ENCODE data around the gene PIP4K2A.

Gene PIP4K2A

DNA sequence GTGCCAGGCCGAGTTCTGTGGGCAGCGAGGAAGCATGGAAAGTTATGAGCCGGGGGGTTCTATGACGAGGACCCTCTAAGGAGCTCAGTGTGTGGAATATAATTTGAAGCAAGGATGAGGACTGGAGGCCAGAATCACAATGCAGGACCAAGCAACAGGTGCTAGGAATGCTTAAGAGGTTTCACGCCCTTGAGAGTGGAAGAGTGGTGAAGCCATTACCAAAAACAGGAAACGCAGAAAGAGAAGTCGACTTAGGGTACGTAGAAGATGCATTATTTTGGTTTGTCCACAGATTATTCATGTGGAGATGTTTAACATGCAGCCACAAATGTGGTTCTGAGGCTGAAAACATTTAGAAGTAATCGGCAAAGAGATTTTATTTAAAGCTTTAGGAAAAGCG is 78.7 kb downstream of the PIP4K2A start:
- Histone ChIP-seq H2BK12ac (ENCODE audit: low read length) (peak overlapping the region; percentile 24), H3K79me2 (ENCODE audit: control insufficient read depth, insufficient read depth, low read length, poor library complexity) (peaks cover 10% of the 10 kb centered on the region), H4K91ac (ENCODE audit: low read depth, low read length) (no peak overlapping the region), H2AK5ac (ENCODE audit: low read length) (peak overlapping the region; percentile 38), H3K4me2 (ENCODE audit: low read length) (no peak overlapping the region), H3K4ac (ENCODE audit: low read depth, low read length) (peak overlapping the region; percentile 27), H3K27ac (ENCODE audit: low read depth, low read length) (no peak overlapping the region), H3K4me3 (ENCODE audit: low read depth, low read length) (no peak overlapping the region), H4K12ac (ENCODE audit: low read depth, low read length) (no peak overlapping the region), H3K23ac (ENCODE audit: low read length) (no peak overlapping the region), H2AFZ (ENCODE audit: insufficient read depth, low read length, poor library complexity) (no peak overlapping the region), H3K14ac (ENCODE audit: low read length) (no peak overlapping the region), H3K4me1 (ENCODE audit: control insufficient read depth in 1 of 2, insufficient read depth in 2 of 2, low read length in 2 of 2) (peaks cover 14 to 17% of the 10 kb centered on the region in 2 experiments), H3K9me3 (ENCODE audit: insufficient read depth, low read depth, low read length) (no peaks in the 10 kb centered on the region), H3K27me3 (ENCODE audit: insufficient read depth, low read length) (no peaks in the 10 kb centered on the region), H3K9ac (ENCODE audit: low read length) (no peak overlapping the region), H4K8ac (ENCODE audit: low read depth, low read length) (peak overlapping the region; percentile 12), H2BK120ac (ENCODE audit: insufficient read depth, low read length, poor library complexity) (no peak overlapping the region), H2BK5ac (ENCODE audit: low read depth, low read length, poor library complexity) (no peak overlapping the region), H3K79me1 (ENCODE audit: low read length) (peaks cover 10% of the 10 kb centered on the region), H3K18ac (ENCODE audit: low read length) (no peak overlapping the region), H3K36me3 (ENCODE audit: control insufficient read depth in 1 of 2, insufficient read depth in 2 of 2, low read length in 2 of 2) (peaks cover 2% of the 10 kb centered on the region in 2 experiments)
- DNase-seq, result no peak
- no CpG with 5 or more reads among the region's 10 CpGs for WGBS (ENCODE audit: extremely low coverage, insufficient coverage, insufficient read length)

- WGBS (ENCODE audit: extremely low coverage, insufficient coverage, insufficient read length), result no CpG with 5 or more reads among the region's 4 CpGs
- H2AFZ ChIP-seq (ENCODE audit: insufficient read depth, low read length, poor library complexity), result no peak overlapping the region
- peaks cover 14 to 17% of the 10 kb centered on the region in 2 experiments for H3K4me1 ChIP-seq (ENCODE audit: control insufficient read depth in 1 of 2, insufficient read depth in 2 of 2, low read length in 2 of 2)
- H2BK5ac ChIP-seq (ENCODE audit: low read depth, low read length, poor library complexity), result no peak overlapping the region
- H3K27ac ChIP-seq (ENCODE audit: low read depth, low read length), result no peak overlapping the region
- H3K79me2 ChIP-seq (ENCODE audit: control insufficient read depth, insufficient read depth, low read length, poor library complexity), result peaks cover 12% of the 10 kb centered on the region
- no peaks in the 10 kb centered on the region for H3K27me3 ChIP-seq (ENCODE audit: insufficient read depth, low read length)
- H3K9ac ChIP-seq (ENCODE audit: low read length), result no peak overlapping the region
- no peak overlapping the region for H3K4me3 ChIP-seq (ENCODE audit: low read depth, low read length)
- peaks cover 12% of the 10 kb centered on the region for H3K79me1 ChIP-seq (ENCODE audit: low read length)
- DNase-seq, result no peak
- H4K8ac ChIP-seq (ENCODE audit: low read depth, low read length), result no peak overlapping the region
- no peak overlapping the region for H3K4me2 ChIP-seq (ENCODE audit: low read length)
- no peak overlapping the region for H2BK120ac ChIP-seq (ENCODE audit: insufficient read depth, low read length, poor library complexity)
- H2AK5ac ChIP-seq (ENCODE audit: low read length), result no peak overlapping the region
- no peak overlapping the region for H4K12ac ChIP-seq (ENCODE audit: low read depth, low read length)
- no peak overlapping the region for H3K18ac ChIP-seq (ENCODE audit: low read length)
- H3K23ac ChIP-seq (ENCODE audit: low read length), result no peak overlapping the region
- H3K9me3 ChIP-seq (ENCODE audit: insufficient read depth, low read depth, low read length), result no peaks in the 10 kb centered on the region
- no peak overlapping the region for H4K91ac ChIP-seq (ENCODE audit: low read depth, low read length)
- H2BK12ac ChIP-seq (ENCODE audit: low read length), result no peak overlapping the region
- H3K4ac ChIP-seq (ENCODE audit: low read depth, low read length), result no peak overlapping the region
- no peak overlapping the region for H3K14ac ChIP-seq (ENCODE audit: low read length)
- peaks cover 2% of the 10 kb centered on the region in 2 experiments for H3K36me3 ChIP-seq (ENCODE audit: control insufficient read depth in 1 of 2, insufficient read depth in 2 of 2, low read length in 2 of 2)
Observed at GRCh38 chr10:22634606-22635459, 79.5 kb downstream of the PIP4K2A start.

GRCh38 chr10:22634093-22634492 is 80.3 kb downstream of the PIP4K2A start:
- H3K9me3 ChIP-seq (ENCODE audit: insufficient read depth, low read depth, low read length), result no peaks in the 10 kb centered on the region
- no peak overlapping the region for H3K9ac ChIP-seq (ENCODE audit: low read length)
- no peak overlapping the region for H3K27ac ChIP-seq (ENCODE audit: low read depth, low read length)
- H2BK120ac ChIP-seq (ENCODE audit: insufficient read depth, low read length, poor library complexity), result no peak overlapping the region
- peaks cover 12% of the 10 kb centered on the region for H3K79me2 ChIP-seq (ENCODE audit: control insufficient read depth, insufficient read depth, low read length, poor library complexity)
- no peak overlapping the region for H3K4me3 ChIP-seq (ENCODE audit: low read depth, low read length)
- no peak overlapping the region for H2AFZ ChIP-seq (ENCODE audit: insufficient read depth, low read length, poor library complexity)
- no peak overlapping the region for H4K8ac ChIP-seq (ENCODE audit: low read depth, low read length)
- H2AK5ac ChIP-seq (ENCODE audit: low read length), result no peak overlapping the region
- H3K4me2 ChIP-seq (ENCODE audit: low read length), result no peak overlapping the region
- DNase-seq, result no peak
- H2BK12ac ChIP-seq (ENCODE audit: low read length), result no peak overlapping the region
- no peak overlapping the region for H3K18ac ChIP-seq (ENCODE audit: low read length)
- no peak overlapping the region for H4K91ac ChIP-seq (ENCODE audit: low read depth, low read length)
- H3K4me1 ChIP-seq (ENCODE audit: control insufficient read depth in 1 of 2, insufficient read depth in 2 of 2, low read length in 2 of 2), result peaks cover 14 to 17% of the 10 kb centered on the region in 2 experiments
- peaks cover 2% of the 10 kb centered on the region in 2 experiments for H3K36me3 ChIP-seq (ENCODE audit: control insufficient read depth in 1 of 2, insufficient read depth in 2 of 2, low read length in 2 of 2)
- no peak overlapping the region for H3K14ac ChIP-seq (ENCODE audit: low read length)
- no peak overlapping the region for H3K4ac ChIP-seq (ENCODE audit: low read depth, low read length)
- no peaks in the 10 kb centered on the region for H3K27me3 ChIP-seq (ENCODE audit: insufficient read depth, low read length)
- no peak overlapping the region for H2BK5ac ChIP-seq (ENCODE audit: low read depth, low read length, poor library complexity)
- H3K79me1 ChIP-seq (ENCODE audit: low read length), result peaks cover 12% of the 10 kb centered on the region
- no peak overlapping the region for H3K23ac ChIP-seq (ENCODE audit: low read length)
- H4K12ac ChIP-seq (ENCODE audit: low read depth, low read length), result no peak overlapping the region
- WGBS (ENCODE audit: extremely low coverage, insufficient coverage, insufficient read length), result no CpG with 5 or more reads among the region's 5 CpGs

DNA sequence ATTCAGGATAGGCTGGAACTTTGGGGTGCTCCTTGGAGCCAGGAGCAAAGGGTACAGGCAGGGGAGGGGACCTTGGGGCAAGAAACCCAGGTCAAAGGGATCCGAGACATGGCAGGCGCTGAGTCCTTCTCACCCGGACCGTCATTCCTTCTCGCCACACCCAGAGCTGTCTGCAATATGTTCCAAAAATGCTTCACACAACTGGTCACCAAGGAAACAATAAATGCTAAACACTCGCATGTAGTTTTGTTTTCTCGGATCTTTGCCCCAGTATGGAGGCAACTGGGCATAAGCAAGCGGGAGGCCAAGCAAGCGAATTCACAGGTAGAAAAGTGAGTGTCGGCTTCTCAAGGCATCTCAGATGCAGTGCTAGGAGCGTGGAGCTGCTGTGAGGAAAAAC is 80.8 kb downstream of the PIP4K2A start:
- no peak overlapping the region for H3K4ac ChIP-seq (ENCODE audit: low read depth, low read length)
- H3K4me2 ChIP-seq (ENCODE audit: low read length), result no peak overlapping the region
- H2AK5ac ChIP-seq (ENCODE audit: low read length), result peak overlapping the region; percentile 23
- H3K27me3 ChIP-seq (ENCODE audit: insufficient read depth, low read length), result no peaks in the 10 kb centered on the region
- no peak overlapping the region for H3K4me3 ChIP-seq (ENCODE audit: low read depth, low read length)
- no CpG with 5 or more reads among the region's 11 CpGs for WGBS (ENCODE audit: extremely low coverage, insufficient coverage, insufficient read length)
- peaks cover 14 to 18% of the 10 kb centered on the region in 2 experiments for H3K4me1 ChIP-seq (ENCODE audit: control insufficient read depth in 1 of 2, insufficient read depth in 2 of 2, low read length in 2 of 2)
- H3K9ac ChIP-seq (ENCODE audit: low read length), result no peak overlapping the region
- H3K79me2 ChIP-seq (ENCODE audit: control insufficient read depth, insufficient read depth, low read length, poor library complexity), result peaks cover 12% of the 10 kb centered on the region
- peak overlapping the region; percentile 18 for H3K18ac ChIP-seq (ENCODE audit: low read length)
- no peak overlapping the region for H3K23ac ChIP-seq (ENCODE audit: low read length)
- H3K36me3 ChIP-seq (ENCODE audit: control insufficient read depth in 1 of 2, insufficient read depth in 2 of 2, low read length in 2 of 2), result peaks cover 2% of the 10 kb centered on the region in 2 experiments
- H3K27ac ChIP-seq (ENCODE audit: low read depth, low read length), result peak overlapping the region; percentile 62
- H3K79me1 ChIP-seq (ENCODE audit: low read length), result peaks cover 12% of the 10 kb centered on the region
- H2AFZ ChIP-seq (ENCODE audit: insufficient read depth, low read length, poor library complexity), result no peak overlapping the region
- DNase-seq, result peak; percentile 65 to 90
- H2BK120ac ChIP-seq (ENCODE audit: insufficient read depth, low read length, poor library complexity), result peak overlapping the region; percentile 80
- H3K9me3 ChIP-seq (ENCODE audit: insufficient read depth, low read depth, low read length), result no peaks in the 10 kb centered on the region
- peak overlapping the region; percentile 83 for H2BK12ac ChIP-seq (ENCODE audit: low read length)
- H4K12ac ChIP-seq (ENCODE audit: low read depth, low read length), result no peak overlapping the region
- H3K14ac ChIP-seq (ENCODE audit: low read length), result peak overlapping the region; percentile 68
- peak overlapping the region; percentile 41 for H4K91ac ChIP-seq (ENCODE audit: low read depth, low read length)
- peak overlapping the region; percentile 42 for H2BK5ac ChIP-seq (ENCODE audit: low read depth, low read length, poor library complexity)
- no peak overlapping the region for H4K8ac ChIP-seq (ENCODE audit: low read depth, low read length)

Measured in trophoblast cell (in vitro differentiated cells and primary cell).